GM12878 (cell line): ENCODE results near the gene ASTL. TPM values are rescaled to one million over a fixed set of nuclear protein-coding genes. Genes with fewer than 3 reads are reported as not detected.

Experiments
- ATAC-seq: fragments of 200-7000 bp; cut with Tn5 transposase; 3 replicates; pipeline ENCODE4 v1.9.1; 2020; ENCODE audit warnings: mild to moderate bottlenecking, moderate library complexity
- BruUV-seq: library from RNA; stranded (reverse); fragments of 400-500 nt; replicated peaks from 2 replicates; lab custom pipeline; 2021; lab: Mats Ljungman, UMichigan
- CTCF ChIA-PET: fragments of 300-600 bp; sonication (Branson Sonifier 250); formaldehyde crosslinking; extraction: SDS; loops from one replicate; lab custom pipeline; 2021; ENCODE audit warnings: inconsistent platforms; lab: Yijun Ruan, JAX
- POLR2A ChIA-PET: fragments of 350-600 bp; formaldehyde crosslinking; extraction: SDS; loops from one replicate; lab custom pipeline; 2021; ENCODE audit warnings: inconsistent platforms; lab: Charles Lee
- RAD21 ChIA-PET: fragments of 300-600 bp; sonication (Branson Sonifier 250); formaldehyde crosslinking; loops from one replicate; lab custom pipeline; 2023; ENCODE audit warnings: antibody characterized with exemption; ENCODE audit not compliant: unreplicated experiment; lab: Charles Lee
- SMC1A ChIA-PET: fragments of 300-600 bp; sonication (Branson Sonifier 250); formaldehyde crosslinking; loops from one replicate; lab custom pipeline; 2023; ENCODE audit not compliant: unreplicated experiment, uncharacterized antibody; lab: Charles Lee
- DNase-seq: peaks from one replicate; pipeline ENCODE4 v3.0.0-alpha.2; 2011; ENCODE audit warnings: low read depth, low spot score
- FAIRE-seq: peaks from 3 replicates; lab custom pipeline; 2011; peaks lifted over from hg19 to GRCh38; lab: Jason Lieb, UNC
- H2AFZ ChIP-seq: 2 replicates; pipeline ENCODE4 v1.6.0; 2011; ENCODE audit warnings: low read depth, low read length, control low read depth; ENCODE audit not compliant: control insufficient read depth
- H3K27ac ChIP-seq: 2 replicates; pipeline ENCODE4 v1.5.1; 2011; ENCODE audit warnings: control low read depth; ENCODE audit not compliant: control insufficient read depth, insufficient read depth
- H3K27me3 ChIP-seq, 2 experiments: replicated peaks in 1 of 2; 2 replicates each; pipeline versions ENCODE4 v1.6.0 to v1.6.1; 2011; ENCODE audit warnings: low read length in 1 of 2; ENCODE audit not compliant: control insufficient read depth in 2 of 2, insufficient read depth in 2 of 2
- H3K36me3 ChIP-seq, 2 experiments: 2 replicates each; pipeline ENCODE4 v1.5.1; 2011; ENCODE audit warnings: low read length in 1 of 2; ENCODE audit not compliant: control insufficient read depth in 2 of 2, insufficient read depth in 2 of 2
- H3K4me1 ChIP-seq: 2 replicates; pipeline ENCODE4 v1.6.1; 2011; ENCODE audit warnings: mild to moderate bottlenecking, low read length, moderate library complexity, mixed read lengths; ENCODE audit not compliant: control insufficient read depth, insufficient read depth
- H3K4me2 ChIP-seq: 2 replicates; pipeline ENCODE4 v1.6.0; 2011; ENCODE audit warnings: control low read depth; ENCODE audit not compliant: control insufficient read depth, insufficient read depth
- H3K4me3 ChIP-seq: fragments of 200-600 bp; sonication (generic); 2 replicates; pipeline ENCODE4 v1.5.1; 2016
- H3K79me2 ChIP-seq: 2 replicates; pipeline ENCODE4 v1.6.0; 2011; ENCODE audit warnings: low read length; ENCODE audit not compliant: control insufficient read depth, insufficient read depth
- H3K9ac ChIP-seq: 2 replicates; pipeline ENCODE4 v1.8.0; 2011; ENCODE audit warnings: low read length, control low read depth, mixed read lengths; ENCODE audit not compliant: control insufficient read depth, insufficient read depth
- H3K9me3 ChIP-seq: replicated peaks from 3 replicates; pipeline ENCODE4 v1.5.1; 2011; ENCODE audit warnings: mild to moderate bottlenecking, low read length; ENCODE audit not compliant: control insufficient read depth, insufficient read depth
- H4K20me1 ChIP-seq: 2 replicates; pipeline ENCODE4 v1.6.0; 2011; ENCODE audit not compliant: control insufficient read depth, insufficient read depth
- BRCA1 ChIP-seq: IDR thresholded peaks from 2 replicates; pipeline ENCODE4 v1.6.1; 2011; ENCODE audit warnings: low read depth, low read length, improper control_type of control experiment
- CHD1 ChIP-seq: IDR thresholded peaks from 2 replicates; pipeline ENCODE4 v1.6.1; 2012; ENCODE audit warnings: low read depth, low read length, improper control_type of control experiment
- CHD2 ChIP-seq: IDR thresholded peaks from 2 replicates; pipeline ENCODE4 v1.6.1; 2011; ENCODE audit warnings: low read depth, low read length, improper control_type of control experiment, borderline replicate concordance
- EED ChIP-seq: sonication (generic); IDR thresholded peaks from 2 replicates; pipeline ENCODE4 v1.6.1; 2016; ENCODE audit warnings: antibody characterized with exemption, low read depth
- EP300 ChIP-seq, 2 experiments: fragments of 150-350 bp in 1 of 2; IDR thresholded peaks; 2 replicates each; pipeline ENCODE4 v1.6.1; 2011 to 2012; ENCODE audit warnings: low read depth in 2 of 2, low read length in 2 of 2, borderline replicate concordance in 1 of 2, improper control_type of control experiment in 1 of 2, inconsistent platforms in 1 of 2; ENCODE audit not compliant: control insufficient read depth in 1 of 2
- ETV6 ChIP-seq, 2 experiments: fragments of 450-650 bp in 1 of 2; IDR thresholded peaks in 1 of 2; conservative IDR thresholded peaks in 1 of 2; 2 replicates each; pipeline ENCODE4 v1.6.1; 2014; ENCODE audit warnings: antibody characterized with exemption in 1 of 2, borderline replicate concordance in 1 of 2, low read depth in 1 of 2, mild to moderate bottlenecking in 1 of 2, moderate library complexity in 1 of 2
- EZH2 ChIP-seq: IDR thresholded peaks from 2 replicates; pipeline ENCODE4 v1.6.1; 2012; ENCODE audit warnings: low read depth, mild to moderate bottlenecking, control low read depth, inconsistent platforms, low read length, borderline replicate concordance; ENCODE audit not compliant: control insufficient read depth
- IRF5 ChIP-seq: fragments of 450-650 bp; IDR thresholded peaks from 2 replicates; pipeline ENCODE4 v1.6.1; 2017; ENCODE audit warnings: borderline replicate concordance
- KDM1A ChIP-seq: fragments of 200-600 bp; sonication (generic); IDR thresholded peaks from 2 replicates; pipeline ENCODE4 v1.6.1; 2016; ENCODE audit warnings: borderline replicate concordance
- NBN ChIP-seq: fragments of 450-650 bp; IDR thresholded peaks from 2 replicates; pipeline ENCODE4 v1.6.1; 2016
- PAX8 ChIP-seq: fragments of 450-650 bp; IDR thresholded peaks from 2 replicates; pipeline ENCODE4 v1.6.1; 2017; ENCODE audit warnings: mild to moderate bottlenecking, moderate library complexity
- POLR2AphosphoS2 ChIP-seq: IDR thresholded peaks from 2 replicates; pipeline ENCODE4 v1.6.1; 2011; ENCODE audit warnings: low read depth, mild to moderate bottlenecking, low read length, improper control_type of control experiment, moderate library complexity
- PRDM15 ChIP-seq: fragments of 450-650 bp; formaldehyde crosslinking; IDR thresholded peaks from 2 replicates; pipeline ENCODE4 v1.4.0; 2020; ENCODE audit warnings: mild to moderate bottlenecking, moderate library complexity
- SKIL ChIP-seq: fragments of 450-650 bp; IDR thresholded peaks from 2 replicates; pipeline ENCODE4 v1.6.1; 2017; ENCODE audit warnings: mild to moderate bottlenecking, low read depth, inconsistent platforms; ENCODE audit not compliant: poor library complexity, severe bottlenecking
- YBX1 ChIP-seq: fragments of 450-650 bp; IDR thresholded peaks from 2 replicates; pipeline ENCODE4 v1.6.1; 2016; ENCODE audit warnings: antibody characterized with exemption
- ZNF217 ChIP-seq: fragments of 450-650 bp; IDR thresholded peaks from 2 replicates; pipeline ENCODE4 v1.6.1; 2017; ENCODE audit warnings: antibody characterized with exemption, mild to moderate bottlenecking
- WGBS: methylation state at CpG from one replicate; pipeline ENCODE4 v1.1.6; 2016; ENCODE audit warnings: low lambda C conversion rate; ENCODE audit not compliant: insufficient replicate concordance, insufficient coverage; ENCODE audit errors: missing lambda C conversion rate; 5-methylcytosine and 5-hydroxymethylcytosine counted together
- in situ Hi-C: fragments of 300-500 bp; cut with MboI; formaldehyde crosslinking; loops from 9 replicates; pipeline ENCODE4 v1.14.3; 2018; ENCODE audit warnings: mixed read lengths
- intact Hi-C: fragments of 100-400 bp; cut with micrococcal nuclease; formaldehyde crosslinking; loops from one replicate; pipeline ENCODE4 v1.14.2; 2022; ENCODE audit not compliant: unreplicated experiment
- polyA plus RNA-seq, 11 experiments: library from polyadenylated mRNA; depleted of rRNA in 4 of 11; unstranded in 6 of 11; stranded (reverse) in 5 of 11; fragments of >200 nt; fragmentation: Nextera tagmentation in 4 of 11; fragmentation: Illumina TruSeq in 1 of 11; extraction: Ambion mirVana in 4 of 11; extraction: Trizol in 1 of 11; gene quantifications; 1 replicate in 1 of 11; 2 replicates in 10 of 11; pipeline versions ENCODE4 v1.2.1 to v1.2.3, GENCODE V29; 2011 to 2016; ENCODE audit warnings: inconsistent platforms in 2 of 11, missing spikeins in 2 of 11, low read depth in 1 of 11
- total RNA-seq, 4 experiments: library from RNA; depleted of rRNA in 3 of 4; stranded (reverse); fragments of >200 nt in 3 of 4; fragmentation: Illumina TruSeq in 1 of 4; extraction: Trizol in 1 of 4; gene quantifications; 2 replicates each; pipeline versions ENCODE4 v1.2.1 to v1.2.3, GENCODE V29; 2013 to 2021

The ASTL gene
- total and polyA plus RNA-seq, 10 of the 15 experiments (the other 5 are each of a cell fraction or from before 2014, with no cell fraction given), result 0.18 to 1.0 (median 0.38) TPM; not detected in 4

- intact Hi-C loops, result no loop called here
- BruUV-seq, result no TSS peak
- Histone ChIP-seq H2AFZ (no peak overlapping the region), H3K79me2 (no peaks in the 10 kb centered on the region), H3K36me3 (no peaks in the 10 kb centered on the region), H3K9me3 (peaks cover 4% of the 10 kb centered on the region; the same call in 2 of the 3 replicates)
- POLR2A ChIA-PET, result no interaction called here
- CTCF ChIA-PET, result no interaction called here
- FAIRE-seq, result no peak
- RAD21 ChIA-PET, result no interaction called here
- WGBS, result 10% methylated on average over 3 of the region's 3 CpGs
- no peak for TF ChIP-seq CHD1
- TF ChIP-seq POLR2AphosphoS2, result no peak
- no peak for TF ChIP-seq ZNF217
- no peak for TF ChIP-seq PRDM15 (CRISPR knock-in tag)
- no peak for TF ChIP-seq ETV6 (conservative IDR thresholded peaks at IDR 0.05 in 1 of 2, IDR thresholded peaks at IDR 0.05 in 1 of 2; ENCODE audit: borderline replicate concordance in 1 of 2, low read depth in 1 of 2)
- no peak for TF ChIP-seq EED
- no peak for TF ChIP-seq KDM1A
- no peak for TF ChIP-seq PAX8
- TF ChIP-seq YBX1, result no peak
- no peak for TF ChIP-seq BRCA1
- no peak for TF ChIP-seq CHD2
- TF ChIP-seq NBN, result no peak
- no peak for TF ChIP-seq EZH2
- no peak for TF ChIP-seq EP300 (IDR thresholded peaks at IDR 0.05; ENCODE audit: borderline replicate concordance in 1 of 2, control insufficient read depth in 1 of 2, low read depth in 2 of 2, low read length in 2 of 2)
- no peak for TF ChIP-seq IRF5
- no peak for TF ChIP-seq SKIL
- TF ChIP-seq, all 136 proteins: peak for 0
- DNase-seq, result no peak
- SMC1A ChIA-PET, result no interaction called here
- Histone ChIP-seq H3K27me3 (no peaks in the 10 kb centered on the region), H4K20me1 (no peaks in the 10 kb centered on the region), H3K4me1 (no peaks in the 10 kb centered on the region), H3K27ac (no peak overlapping the region), H3K4me3 (no peak overlapping the region), H3K9ac (no peak overlapping the region), H3K4me2 (no peak overlapping the region)
- in situ Hi-C loops, result no loop called here
- ATAC-seq, result no peak
Observed at GRCh38 chr2:96107708-96108065, 30.6 kb downstream of the ASTL start.
